ENCODE measurements around the gene LARP4. TPM values are rescaled to one million over a fixed set of nuclear protein-coding genes. Genes with fewer than 3 reads are reported as not detected.
A peak's percentile ranks its signal among the peaks of the same experiment; 100 is the strongest.
"Not testable (repeated sequence)": the region's sequence is repeated elsewhere in the genome, so short reads cannot be mapped to it uniquely, and the experiment has no call there.

The LARP4 gene
- 40.8 and 44.1 TPM in 2 replicates for total RNA-seq

GRCh38 chr12:50400638-50401499, at the start of gene LARP4:
Gene LARP4, plus strand, starts transcription at chr12:50400885. Its CDS starts 126 bp downstream, at chr12:50401011.
- peak; percentile 92 to 95 for DNase-seq (ENCODE audit: low read depth in 2 of 2)

DNA sequence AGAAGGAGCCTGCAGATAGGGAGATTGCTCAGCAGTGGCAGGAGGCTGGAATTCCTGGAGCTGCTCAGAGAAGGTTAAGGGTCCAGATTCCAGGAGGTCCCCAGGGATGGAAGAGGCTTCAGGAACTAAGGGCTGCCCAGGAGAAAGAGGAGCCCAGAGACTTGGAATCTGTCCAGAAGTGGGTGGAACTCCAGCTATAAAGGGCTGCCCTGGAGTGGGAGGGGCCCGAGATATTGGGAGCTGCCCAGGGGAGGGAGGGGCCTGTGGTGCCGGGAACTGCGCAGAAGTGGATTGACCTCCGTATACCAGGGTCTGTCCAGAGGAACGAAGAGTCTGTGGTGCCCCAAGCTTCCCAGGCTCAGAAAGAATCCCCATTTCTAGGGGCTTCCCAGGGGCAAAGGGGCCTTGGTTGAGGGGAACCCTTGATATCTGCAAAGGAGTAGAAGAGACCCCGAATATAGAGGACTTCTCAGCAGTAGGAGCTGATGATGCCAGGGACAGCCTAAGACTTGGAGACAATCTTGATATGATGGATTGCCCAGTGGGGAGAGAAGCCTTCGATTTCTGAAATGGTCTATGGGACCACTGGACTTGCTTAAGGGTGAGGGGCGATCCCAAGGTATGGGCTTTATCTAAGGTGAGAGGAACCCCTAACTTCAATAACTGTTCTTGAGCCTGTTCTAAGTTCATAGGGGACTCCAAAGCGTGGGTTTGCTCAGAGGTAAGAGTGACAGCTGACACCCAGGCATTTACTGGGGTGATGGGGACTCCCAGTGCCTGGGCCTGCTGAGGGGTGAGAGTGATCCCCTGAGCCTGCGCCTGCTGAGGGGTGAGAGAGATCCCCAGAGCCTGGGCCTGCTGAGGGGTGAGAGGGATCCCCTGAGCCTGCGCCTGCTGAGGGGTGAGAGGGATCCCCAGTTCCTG, 49.3 kb upstream of the LARP4 start:
- no peak for DNase-seq (ENCODE audit: low read depth in 2 of 2)

DNA sequence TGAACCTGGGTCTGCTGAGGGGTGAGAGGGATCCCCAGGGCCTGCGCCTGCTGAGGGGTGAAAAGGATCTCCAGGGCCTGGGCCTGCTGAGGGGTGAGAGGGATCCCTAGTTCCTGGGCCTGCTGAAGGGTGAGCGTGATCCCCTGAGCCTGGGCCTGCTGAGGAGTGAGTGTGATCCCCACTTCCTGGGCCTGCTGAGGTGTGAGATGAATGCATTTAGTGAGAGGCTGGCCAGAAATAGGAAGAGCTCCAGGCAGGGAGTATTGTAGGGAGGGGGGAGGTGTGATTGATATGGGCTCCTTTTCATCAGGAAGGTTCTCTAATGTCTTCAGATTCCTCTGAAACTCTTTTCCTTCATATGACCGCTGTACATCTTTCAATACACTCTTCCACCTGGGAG, 47.3 kb upstream of the LARP4 start:
- DNase-seq (ENCODE audit: low read depth in 2 of 2), result no peak

- DNase-seq (ENCODE audit: low read depth in 2 of 2), result no peak
Observed at GRCh38 chr12:50353869-50354593, 46.7 kb upstream of the LARP4 start.

DNA sequence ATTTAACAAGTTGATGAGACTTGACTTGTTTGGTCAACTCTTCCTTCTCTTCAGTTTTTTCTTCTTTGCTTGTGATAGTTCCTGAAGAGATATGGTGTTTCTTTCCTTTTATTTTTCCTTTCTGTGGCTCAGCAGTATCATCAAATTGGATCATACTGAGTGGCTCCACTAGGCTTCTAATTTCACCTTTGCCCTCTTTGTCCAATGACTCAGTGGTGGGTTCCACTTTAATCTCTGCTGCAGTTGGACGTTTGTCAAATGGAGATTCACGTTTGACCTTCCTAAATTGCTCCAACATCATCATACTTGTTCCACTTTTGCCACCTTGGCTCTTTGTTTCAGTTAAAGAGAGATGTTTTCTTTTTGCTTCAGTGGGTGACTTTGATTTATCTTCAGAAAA, 45.8 kb upstream of the LARP4 start:
- no peak for DNase-seq (ENCODE audit: low read depth in 2 of 2)

- DNase-seq (ENCODE audit: low read depth in 2 of 2), result no peak
Observed at GRCh38 chr12:50355365-50355764, 45.3 kb upstream of the LARP4 start.

- DNase-seq (ENCODE audit: low read depth in 2 of 2), result no peak
Observed at GRCh38 chr12:50362671-50363070, 38.0 kb upstream of the LARP4 start.

DNA sequence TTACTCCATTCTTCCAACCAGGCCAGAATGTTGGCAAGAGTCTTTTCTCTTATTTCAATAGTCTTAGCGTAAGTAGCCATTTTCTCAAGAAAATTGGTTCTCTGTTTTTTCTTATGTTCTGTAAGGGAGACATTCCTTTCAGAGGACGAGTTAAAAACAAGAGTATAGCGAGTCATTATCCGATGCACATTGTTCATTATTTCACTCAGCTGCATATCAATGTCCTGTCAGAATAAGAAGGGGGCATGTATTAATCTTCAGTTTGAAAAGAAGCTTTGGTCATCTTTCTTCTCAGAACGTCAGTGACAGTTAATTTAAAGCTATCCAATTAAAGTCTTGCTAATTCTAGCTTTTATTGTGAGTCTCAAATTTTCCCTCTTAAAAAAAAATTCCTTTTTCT, 37.5 kb upstream of the LARP4 start:
- no peak for DNase-seq (ENCODE audit: low read depth in 2 of 2)

DNA sequence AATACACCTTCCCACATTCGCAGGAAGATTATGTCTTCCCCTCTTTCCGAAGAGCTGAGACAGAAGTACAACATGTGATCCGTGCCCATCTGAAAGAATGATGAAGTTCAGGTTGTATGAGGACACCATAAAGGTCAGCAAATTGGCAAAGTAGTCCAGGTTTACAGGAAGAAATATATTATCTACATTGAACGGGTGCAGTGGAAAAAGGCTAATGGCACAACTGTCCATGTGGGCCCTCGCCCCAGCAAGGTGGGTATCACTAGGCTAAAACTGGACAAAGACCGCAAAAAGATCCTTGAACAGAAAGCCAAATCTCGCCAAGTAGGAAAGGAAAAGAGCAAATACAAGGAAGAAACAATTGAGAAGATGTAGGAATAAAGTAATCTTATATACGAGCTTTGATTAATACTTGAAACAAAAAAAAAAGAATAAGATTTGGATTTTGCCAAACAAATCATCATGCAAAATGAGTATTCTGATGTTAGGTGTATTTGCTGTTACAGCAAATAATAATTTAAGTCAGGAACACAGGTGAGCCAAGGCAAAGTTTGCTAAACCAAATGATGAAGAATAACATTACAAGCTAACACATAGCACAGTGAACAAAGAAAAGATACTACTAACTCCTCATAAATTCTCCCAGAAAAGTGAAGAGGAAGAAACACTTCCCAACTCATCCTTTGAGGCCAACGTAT, 34.8 kb upstream of the LARP4 start:
- no peak for DNase-seq (ENCODE audit: low read depth in 2 of 2)

DNA sequence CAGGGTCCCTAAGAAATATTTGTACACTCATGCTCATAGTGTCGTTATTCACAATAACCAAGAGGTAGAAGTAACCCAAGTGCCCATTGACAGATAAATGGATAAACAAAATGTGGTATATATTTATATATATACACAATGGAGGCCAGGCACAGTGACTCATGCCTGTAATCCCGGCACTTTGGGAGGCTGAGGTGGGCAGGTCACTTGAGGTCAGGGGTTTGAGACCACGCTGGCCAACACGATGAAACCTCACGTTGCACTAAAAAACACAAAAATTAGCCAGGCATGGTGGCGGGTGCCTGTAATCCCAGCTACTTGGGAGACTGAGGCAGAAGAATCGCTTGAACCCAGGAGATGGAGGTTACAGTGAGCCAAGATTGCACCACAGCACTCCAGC, 30.0 kb upstream of the LARP4 start:
- not testable (repeated sequence) for DNase-seq (ENCODE audit: low read depth in 2 of 2)

DNA sequence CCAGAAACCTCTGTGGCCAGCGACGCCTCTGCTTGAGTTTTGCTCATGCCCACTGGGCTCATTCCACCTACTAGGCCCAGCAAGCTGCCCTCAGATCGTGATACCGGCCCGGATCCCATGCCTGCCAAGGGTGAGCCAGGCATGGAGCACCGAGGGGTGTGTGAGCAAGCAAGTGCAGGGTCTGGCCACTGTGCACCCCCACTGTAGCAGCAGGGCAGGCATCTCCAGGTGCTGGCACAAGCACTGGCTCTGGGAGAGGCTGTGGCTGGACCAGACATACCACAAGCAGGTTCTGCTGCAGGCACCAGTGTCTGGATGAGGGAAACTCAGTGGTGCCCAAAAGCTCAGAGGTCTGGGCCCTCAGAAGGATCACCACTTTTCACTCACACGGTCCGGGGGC, 24.9 kb upstream of the LARP4 start:
- no peak for DNase-seq (ENCODE audit: low read depth in 2 of 2)

- no peak for DNase-seq (ENCODE audit: low read depth in 2 of 2)
Observed at GRCh38 chr12:50380761-50381325, 19.8 kb upstream of the LARP4 start.

DNA sequence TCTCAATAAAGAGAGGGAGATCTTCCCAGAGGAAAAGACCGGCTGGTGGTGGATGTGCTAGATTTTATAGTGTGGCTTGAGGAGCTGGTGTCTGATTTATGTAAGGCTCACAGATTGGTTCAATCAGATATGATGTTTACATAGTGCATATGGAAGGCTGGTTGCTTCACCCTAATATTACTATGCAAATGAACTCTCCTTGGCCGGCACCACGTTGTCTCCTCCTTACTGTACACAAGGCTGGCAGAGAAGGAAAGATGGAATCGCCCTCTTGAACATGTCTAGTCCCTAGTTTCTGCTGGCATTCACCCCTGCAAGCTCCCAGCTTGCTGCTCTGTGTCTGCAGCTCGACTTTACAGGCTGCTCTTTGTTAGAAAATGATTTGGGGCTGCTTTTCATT, 13.2 kb upstream of the LARP4 start:
- no peak for DNase-seq (ENCODE audit: low read depth in 2 of 2)

- no peak for DNase-seq (ENCODE audit: low read depth in 2 of 2)
Observed at GRCh38 chr12:50387972-50388478, 12.7 kb upstream of the LARP4 start.

- not testable (repeated sequence) for DNase-seq (ENCODE audit: low read depth in 2 of 2)
Observed at GRCh38 chr12:50388793-50389192, 11.9 kb upstream of the LARP4 start.

DNA sequence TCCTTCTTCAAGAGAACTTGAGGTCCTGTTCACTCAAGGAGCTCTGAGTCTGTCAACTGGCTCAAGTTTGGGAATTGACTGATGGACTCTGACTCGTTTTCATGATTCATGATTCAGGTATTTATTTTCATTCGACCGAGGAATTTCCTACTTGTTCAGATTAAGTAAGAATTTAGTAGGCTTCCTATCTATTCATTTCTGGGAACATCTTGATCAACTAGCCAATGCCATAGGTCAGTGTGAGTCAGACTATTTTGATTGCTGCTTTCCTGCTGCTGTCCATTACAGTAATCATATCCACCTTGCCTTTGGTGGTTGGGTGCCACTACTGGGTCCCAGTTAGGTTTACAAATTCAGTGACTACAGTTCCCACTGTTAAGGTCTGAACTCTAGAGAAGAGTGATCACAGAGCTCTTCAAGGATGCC, 10.4 kb upstream of the LARP4 start:
- DNase-seq (ENCODE audit: low read depth in 2 of 2), result peak; percentile 37 to 90

GRCh38 chr12:50394469-50395029, 6.1 kb upstream of the LARP4 start:
- DNase-seq (ENCODE audit: low read depth in 2 of 2), result no peak

- no peak for DNase-seq (ENCODE audit: low read depth in 2 of 2)
Observed at GRCh38 chr12:50397117-50397650, 3.5 kb upstream of the LARP4 start.

DNA sequence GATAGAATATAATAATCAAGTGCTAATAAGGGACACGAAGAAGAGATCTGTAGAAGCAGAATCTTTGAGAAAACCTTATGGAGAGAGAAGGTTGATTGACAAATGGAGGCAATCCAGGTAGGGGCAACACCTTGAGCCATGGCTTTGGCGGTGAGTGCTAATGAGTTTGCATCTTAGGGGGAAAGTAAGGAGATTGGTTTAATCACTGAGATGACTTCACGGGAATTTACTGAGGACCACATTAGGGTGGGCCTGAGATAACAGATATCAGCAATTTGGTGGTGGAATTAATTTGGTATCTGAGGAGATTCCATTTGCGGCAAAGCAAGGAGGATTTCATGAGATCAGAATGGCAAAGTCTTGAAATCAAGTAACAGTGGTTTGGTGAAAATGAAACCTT, 1.8 kb upstream of the LARP4 start:
- no peak for DNase-seq (ENCODE audit: low read depth in 2 of 2)

GRCh38 chr12:50400104-50400637, 514 bp upstream of the LARP4 start:
- no peak for DNase-seq (ENCODE audit: low read depth in 2 of 2)

Data from dermis microvascular lymphatic vessel endothelial cell (primary cell).